A673 (cell line): ENCODE data around the gene SPNS2.

ENCODE experiments used
- EZH2 ChIP-seq: fragments of 200-600 bp; sonication (generic); IDR thresholded peaks from 2 replicates; pipeline ENCODE4 v1.6.1; 2017; ENCODE audit warnings: borderline replicate concordance, low read depth, mild to moderate bottlenecking, mixed read lengths, antibody characterized with exemption, low read length; ENCODE audit not compliant: poor library complexity, severe bottlenecking
- TF ChIP-seq, protein P1 (sequence below): fragments of 300-800, 200-600 bp; sonication (generic); conservative IDR thresholded peaks from 2 replicates; pipeline ENCODE4 v1.5.1; 2017; ENCODE audit warnings: low read depth, mild to moderate bottlenecking, antibody characterized with exemption, low read length, moderate library complexity, mixed read lengths

DNA sequence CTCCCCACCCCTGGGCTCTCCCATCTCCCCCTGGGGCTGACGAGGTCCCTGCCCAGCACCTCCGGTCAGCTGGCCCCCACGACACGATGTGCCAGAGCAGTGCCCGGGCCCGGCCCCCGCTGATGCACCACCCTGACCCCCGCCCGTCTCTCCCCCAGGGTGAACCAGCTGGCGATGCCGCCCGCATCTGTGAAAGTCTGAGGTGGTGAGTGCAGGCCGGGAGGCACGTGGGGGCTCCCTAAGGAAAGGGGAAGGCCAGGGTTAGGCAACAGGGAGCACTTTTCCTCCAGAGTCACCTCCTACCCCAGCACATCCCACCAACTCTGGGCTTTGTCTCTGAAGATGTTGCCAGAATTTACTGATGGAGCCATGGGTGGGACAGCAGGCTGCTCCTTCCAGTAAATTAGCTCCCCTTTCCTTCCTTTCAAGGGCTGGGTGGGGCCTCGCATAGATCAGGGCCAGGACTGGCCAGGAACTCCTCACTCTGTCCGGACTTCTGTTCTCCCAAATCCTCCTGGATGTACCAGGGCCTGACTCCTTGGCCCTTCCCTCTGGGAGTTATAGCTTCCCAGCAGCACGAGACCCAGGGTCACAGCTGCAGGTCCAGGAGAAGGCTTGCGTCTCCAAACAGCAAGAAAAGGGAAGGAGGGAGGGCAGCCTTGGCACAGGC lies 38.2 kb downstream of the SPNS2 start:
- TF ChIP-seq, protein P1, sequence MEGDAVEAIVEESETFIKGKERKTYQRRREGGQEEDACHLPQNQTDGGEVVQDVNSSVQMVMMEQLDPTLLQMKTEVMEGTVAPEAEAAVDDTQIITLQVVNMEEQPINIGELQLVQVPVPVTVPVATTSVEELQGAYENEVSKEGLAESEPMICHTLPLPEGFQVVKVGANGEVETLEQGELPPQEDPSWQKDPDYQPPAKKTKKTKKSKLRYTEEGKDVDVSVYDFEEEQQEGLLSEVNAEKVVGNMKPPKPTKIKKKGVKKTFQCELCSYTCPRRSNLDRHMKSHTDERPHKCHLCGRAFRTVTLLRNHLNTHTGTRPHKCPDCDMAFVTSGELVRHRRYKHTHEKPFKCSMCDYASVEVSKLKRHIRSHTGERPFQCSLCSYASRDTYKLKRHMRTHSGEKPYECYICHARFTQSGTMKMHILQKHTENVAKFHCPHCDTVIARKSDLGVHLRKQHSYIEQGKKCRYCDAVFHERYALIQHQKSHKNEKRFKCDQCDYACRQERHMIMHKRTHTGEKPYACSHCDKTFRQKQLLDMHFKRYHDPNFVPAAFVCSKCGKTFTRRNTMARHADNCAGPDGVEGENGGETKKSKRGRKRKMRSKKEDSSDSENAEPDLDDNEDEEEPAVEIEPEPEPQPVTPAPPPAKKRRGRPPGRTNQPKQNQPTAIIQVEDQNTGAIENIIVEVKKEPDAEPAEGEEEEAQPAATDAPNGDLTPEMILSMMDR, result no peak
- no peak for TF ChIP-seq EZH2
